VCaP (cell line): ENCODE data around the gene PLD3.
"Not testable (repeated sequence)": the region's sequence is repeated elsewhere in the genome, so short reads cannot be mapped to it uniquely, and the experiment has no call there.

ENCODE experiments used
- H3K27ac ChIP-seq: fragments of 450-650 bp; 2 replicates; pipeline ENCODE4 v1.5.1; 2017
- TF ChIP-seq, protein P1 (sequence below): fragments of 450-650 bp; conservative IDR thresholded peaks from 2 replicates; pipeline ENCODE4 v1.5.1; 2017; ENCODE audit warnings: mild to moderate bottlenecking, moderate library complexity

PLD3 gene

DNA sequence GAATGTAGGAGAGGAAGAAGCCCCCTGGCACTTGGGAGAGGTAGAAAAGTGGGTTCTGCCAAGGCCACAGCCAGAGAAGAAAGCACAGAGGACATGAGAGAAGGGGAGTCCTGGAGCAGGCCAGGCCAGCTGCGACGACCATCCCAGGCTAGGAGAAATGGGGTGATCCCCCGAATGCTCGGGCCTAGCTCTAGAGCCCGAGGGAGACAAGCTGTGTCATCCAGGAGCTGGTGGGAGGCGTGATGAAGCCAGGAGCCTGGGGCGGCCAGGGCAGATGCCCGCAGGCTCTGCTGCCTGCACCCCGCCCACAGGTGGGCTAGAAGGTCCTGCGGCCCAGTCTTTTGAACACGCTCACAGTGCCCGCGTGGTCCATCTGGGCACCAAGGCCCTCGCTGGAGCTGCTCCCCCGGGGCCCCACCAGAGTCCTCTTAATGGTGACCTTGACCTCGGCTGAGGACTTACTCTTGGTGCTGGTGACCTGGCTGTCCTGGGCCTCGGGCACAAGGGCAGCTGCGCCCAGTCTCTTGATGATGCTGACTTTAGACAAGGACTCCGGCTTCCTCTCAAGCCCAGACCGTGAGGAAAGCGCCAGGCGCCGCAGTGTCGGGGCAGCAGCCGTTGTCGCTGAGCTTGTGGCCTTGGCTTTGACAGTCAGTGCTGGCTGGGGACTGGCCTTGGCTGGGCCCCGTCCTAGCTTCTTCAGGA lies 26.8 kb upstream of the PLD3 start:
- TF ChIP-seq, protein P1, sequence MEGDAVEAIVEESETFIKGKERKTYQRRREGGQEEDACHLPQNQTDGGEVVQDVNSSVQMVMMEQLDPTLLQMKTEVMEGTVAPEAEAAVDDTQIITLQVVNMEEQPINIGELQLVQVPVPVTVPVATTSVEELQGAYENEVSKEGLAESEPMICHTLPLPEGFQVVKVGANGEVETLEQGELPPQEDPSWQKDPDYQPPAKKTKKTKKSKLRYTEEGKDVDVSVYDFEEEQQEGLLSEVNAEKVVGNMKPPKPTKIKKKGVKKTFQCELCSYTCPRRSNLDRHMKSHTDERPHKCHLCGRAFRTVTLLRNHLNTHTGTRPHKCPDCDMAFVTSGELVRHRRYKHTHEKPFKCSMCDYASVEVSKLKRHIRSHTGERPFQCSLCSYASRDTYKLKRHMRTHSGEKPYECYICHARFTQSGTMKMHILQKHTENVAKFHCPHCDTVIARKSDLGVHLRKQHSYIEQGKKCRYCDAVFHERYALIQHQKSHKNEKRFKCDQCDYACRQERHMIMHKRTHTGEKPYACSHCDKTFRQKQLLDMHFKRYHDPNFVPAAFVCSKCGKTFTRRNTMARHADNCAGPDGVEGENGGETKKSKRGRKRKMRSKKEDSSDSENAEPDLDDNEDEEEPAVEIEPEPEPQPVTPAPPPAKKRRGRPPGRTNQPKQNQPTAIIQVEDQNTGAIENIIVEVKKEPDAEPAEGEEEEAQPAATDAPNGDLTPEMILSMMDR: no peak
- no peak overlapping the region for H3K27ac ChIP-seq

DNA sequence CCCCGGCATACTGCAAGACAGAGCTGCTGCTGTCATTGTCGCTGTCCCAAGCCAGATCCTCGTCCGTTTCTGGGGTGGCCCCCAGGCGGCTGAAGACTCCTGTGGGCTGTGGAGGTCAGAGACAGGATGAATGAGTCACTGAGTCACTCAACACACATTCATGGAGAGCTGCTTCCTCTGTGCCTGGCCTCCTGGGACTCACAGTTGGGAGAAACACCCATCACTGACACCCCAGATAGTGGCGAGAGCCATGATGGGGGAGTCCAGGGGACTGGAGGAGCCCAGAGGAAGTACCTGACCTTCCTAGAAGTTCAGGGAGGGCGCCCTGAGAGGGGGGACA lies 26.3 kb upstream of the PLD3 start:
- TF ChIP-seq, protein P1: no peak
- no peak overlapping the region for H3K27ac ChIP-seq

DNA sequence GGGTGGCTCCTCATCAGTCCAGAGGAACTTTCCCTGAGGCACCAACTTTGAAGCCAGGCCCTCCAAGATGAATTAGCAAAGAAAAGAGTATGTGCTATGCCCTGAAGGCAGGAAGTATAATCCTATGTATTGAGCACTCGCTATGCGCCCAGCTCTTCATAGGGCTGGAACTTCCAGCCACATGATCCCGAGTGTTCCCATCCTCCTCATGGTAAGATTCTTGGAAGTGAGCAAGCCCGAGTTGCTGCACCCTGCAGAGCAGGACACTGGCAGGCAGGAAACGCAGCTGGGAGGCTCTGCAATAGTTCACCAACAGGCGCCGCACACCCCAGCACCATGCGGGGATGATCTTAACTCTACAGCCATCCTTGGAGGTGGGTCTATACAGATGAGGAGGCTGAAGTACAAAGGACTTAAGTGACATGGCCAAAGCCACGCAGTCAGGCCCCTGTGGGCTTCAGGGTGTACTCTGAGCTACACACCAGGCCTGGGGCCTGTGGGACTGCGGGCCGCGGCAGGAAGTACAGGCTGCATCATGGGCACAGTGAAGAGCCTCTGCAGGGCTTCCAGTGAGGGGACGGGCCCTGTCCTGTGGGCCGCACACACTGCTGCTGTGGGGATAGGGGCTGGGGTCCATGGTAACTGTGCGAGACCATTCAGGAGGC lies 25.4 kb upstream of the PLD3 start:
- TF ChIP-seq, protein P1: no peak

GRCh38 chr19:40323705-40324104 lies 24.8 kb upstream of the PLD3 start:
- peak overlapping the region; percentile 65 for H3K27ac ChIP-seq
- TF ChIP-seq, protein P1: no peak

More for the DNA sequence above, 25.4 kb upstream of the PLD3 start:
- H3K27ac ChIP-seq: peak overlapping the region; percentile 65

DNA sequence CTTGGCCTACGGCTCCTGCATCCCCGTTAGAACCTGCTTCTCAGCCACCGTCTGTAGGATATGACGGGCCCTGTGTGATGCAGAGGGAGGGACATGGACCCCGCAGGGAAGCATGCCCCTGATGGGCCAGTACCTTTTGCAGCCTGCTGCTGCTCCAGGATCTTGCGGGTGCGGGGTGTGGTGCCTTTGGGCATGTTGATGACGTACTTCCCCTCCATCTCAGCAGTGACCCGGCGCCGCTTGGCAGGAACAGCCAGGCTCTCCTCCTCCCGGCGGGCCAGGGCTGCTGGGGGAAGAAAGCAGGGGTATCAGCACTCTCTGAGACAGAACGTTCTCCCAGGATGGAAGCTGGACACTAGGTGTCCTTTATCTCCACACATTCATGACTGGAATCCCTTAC lies 22.3 kb upstream of the PLD3 start:
- TF ChIP-seq, protein P1: no peak
- no peak overlapping the region for H3K27ac ChIP-seq

GRCh38 chr19:40331052-40331451 lies 17.4 kb upstream of the PLD3 start:
- peak overlapping the region; percentile 2; the same call in 1 of the 2 replicates for H3K27ac ChIP-seq
- TF ChIP-seq, protein P1: no peak

DNA sequence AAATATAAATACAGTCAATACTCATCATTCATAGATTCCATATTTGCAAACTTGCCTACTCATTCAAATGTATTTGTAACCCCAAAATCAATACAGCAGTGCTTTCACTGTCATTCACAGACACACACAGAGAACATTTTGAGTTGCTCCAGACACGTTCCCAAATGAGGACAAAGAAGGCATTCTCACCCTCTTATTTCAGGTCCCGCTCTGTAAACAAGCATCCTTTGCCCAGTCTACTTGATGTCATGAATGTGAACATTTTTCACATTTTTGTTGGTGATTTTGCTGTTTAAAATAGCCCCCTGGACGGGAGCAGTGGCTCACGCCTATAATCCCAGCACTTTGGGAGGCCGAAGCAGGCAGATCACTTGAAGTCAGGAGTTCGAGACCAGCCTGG lies 15.8 kb upstream of the PLD3 start:
- TF ChIP-seq, protein P1: no peak
- no peak overlapping the region for H3K27ac ChIP-seq

DNA sequence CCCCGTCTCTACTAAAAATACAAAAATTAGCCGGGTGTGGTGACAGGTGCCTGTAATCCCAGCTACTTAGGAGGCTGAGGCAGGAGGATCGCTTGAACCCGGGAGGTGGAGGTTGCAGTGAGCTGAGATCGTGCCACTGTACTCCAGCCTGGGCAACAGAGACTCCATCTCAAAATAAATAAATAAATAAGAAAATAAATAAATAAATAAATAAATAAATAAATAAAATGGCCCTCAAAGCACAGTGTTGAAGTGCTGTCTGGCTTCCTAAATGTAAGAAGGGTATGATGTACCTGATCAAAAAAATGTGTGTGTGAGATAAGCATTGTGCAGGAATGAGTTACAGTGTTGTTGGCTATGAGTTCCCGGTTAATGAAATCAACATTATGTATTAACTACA lies 15.4 kb upstream of the PLD3 start:
- H3K27ac ChIP-seq: not testable (repeated sequence)
